ENCODE data around the gene XBP1.

XBP1 gene

DNA sequence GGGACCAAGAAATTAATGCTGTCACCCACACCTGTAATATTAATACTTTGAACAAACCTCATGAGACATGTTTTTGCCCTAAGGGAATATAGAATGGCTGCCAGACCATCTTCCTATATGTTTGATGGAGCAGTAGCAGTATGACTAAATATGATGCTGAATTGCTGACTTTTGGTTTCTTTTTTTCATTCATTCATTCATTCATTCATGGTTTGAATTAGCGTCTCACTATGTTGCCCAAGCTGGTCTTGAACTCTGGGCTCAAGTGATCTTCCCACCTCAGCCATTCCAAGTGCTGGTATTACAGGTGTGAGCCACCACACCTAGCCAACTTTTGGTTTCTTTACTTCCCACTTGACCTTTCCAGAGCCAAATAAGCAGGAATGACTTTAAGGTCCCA lies 20.1 kb downstream of the XBP1 start:
- Histone ChIP-seq H3K9me3 (ENCODE audit: insufficient read depth, low read depth, low read length) (no peaks in the 10 kb centered on the region), H3F3A (ENCODE audit: low read depth) (no peaks in the 10 kb centered on the region), H2AFZ (ENCODE audit: low read length) (no peak overlapping the region), H3K4me3 (ENCODE audit: low read length, poor library complexity, severe bottlenecking) (peak overlapping the region; percentile 23), H3K36me3 (ENCODE audit: insufficient read depth, low read length) (peaks cover 40% of the 10 kb centered on the region; the same call in 1 of the 2 replicates), H3K79me2 (ENCODE audit: insufficient read depth, low read length) (peaks cover 85% of the 10 kb centered on the region), H4K20me1 (ENCODE audit: insufficient read depth, low read length, poor library complexity, severe bottlenecking) (peaks cover 23% of the 10 kb centered on the region), H3K9me2 (replicated peaks; ENCODE audit: low read depth, low read length) (no peaks in the 10 kb centered on the region), H3K4me1 (ENCODE audit: insufficient read depth, low read length, poor library complexity, severe bottlenecking) (peaks cover 46% of the 10 kb centered on the region), H3K9ac (ENCODE audit: low read depth, low read length, poor library complexity, severe bottlenecking) (no peak overlapping the region), H3K4me2 (ENCODE audit: low read depth, low read length, poor library complexity, severe bottlenecking) (peak overlapping the region; percentile 36), H3K27me3 (ENCODE audit: insufficient read depth, low read length, poor library complexity, severe bottlenecking) (no peaks in the 10 kb centered on the region)
- TF ChIP-seq, protein P1, sequence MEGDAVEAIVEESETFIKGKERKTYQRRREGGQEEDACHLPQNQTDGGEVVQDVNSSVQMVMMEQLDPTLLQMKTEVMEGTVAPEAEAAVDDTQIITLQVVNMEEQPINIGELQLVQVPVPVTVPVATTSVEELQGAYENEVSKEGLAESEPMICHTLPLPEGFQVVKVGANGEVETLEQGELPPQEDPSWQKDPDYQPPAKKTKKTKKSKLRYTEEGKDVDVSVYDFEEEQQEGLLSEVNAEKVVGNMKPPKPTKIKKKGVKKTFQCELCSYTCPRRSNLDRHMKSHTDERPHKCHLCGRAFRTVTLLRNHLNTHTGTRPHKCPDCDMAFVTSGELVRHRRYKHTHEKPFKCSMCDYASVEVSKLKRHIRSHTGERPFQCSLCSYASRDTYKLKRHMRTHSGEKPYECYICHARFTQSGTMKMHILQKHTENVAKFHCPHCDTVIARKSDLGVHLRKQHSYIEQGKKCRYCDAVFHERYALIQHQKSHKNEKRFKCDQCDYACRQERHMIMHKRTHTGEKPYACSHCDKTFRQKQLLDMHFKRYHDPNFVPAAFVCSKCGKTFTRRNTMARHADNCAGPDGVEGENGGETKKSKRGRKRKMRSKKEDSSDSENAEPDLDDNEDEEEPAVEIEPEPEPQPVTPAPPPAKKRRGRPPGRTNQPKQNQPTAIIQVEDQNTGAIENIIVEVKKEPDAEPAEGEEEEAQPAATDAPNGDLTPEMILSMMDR (conservative IDR thresholded peaks at IDR 0.05; ENCODE audit: low read length), result no peak
- no peak for TF ChIP-seq EZH2phosphoT487 (IDR thresholded peaks at IDR 0.05; ENCODE audit: borderline replicate concordance)

DNA sequence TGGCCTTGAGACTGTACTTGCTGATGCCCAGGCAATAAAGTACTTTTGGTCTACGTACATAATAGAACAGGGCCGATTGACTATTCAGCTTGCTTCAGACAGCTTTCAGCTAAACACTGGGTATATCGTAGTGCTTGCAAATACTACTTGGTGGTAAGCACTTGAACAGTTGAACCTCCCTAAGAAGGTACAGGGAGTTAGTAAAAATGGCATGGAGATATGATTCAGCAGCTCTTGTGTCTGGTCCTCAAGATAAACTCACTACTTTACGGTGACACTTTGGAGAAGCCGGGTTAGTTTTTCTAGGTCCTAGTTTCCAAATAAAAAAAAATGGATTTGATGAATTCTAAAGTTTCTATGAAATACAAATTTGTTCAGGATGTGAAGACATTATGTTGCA lies 20.5 kb downstream of the XBP1 start:
- Histone ChIP-seq H3F3A (ENCODE audit: low read depth) (no peaks in the 10 kb centered on the region), H3K4me3 (ENCODE audit: low read length, poor library complexity, severe bottlenecking) (no peak overlapping the region), H3K9me3 (ENCODE audit: insufficient read depth, low read depth, low read length) (no peaks in the 10 kb centered on the region), H3K4me1 (ENCODE audit: insufficient read depth, low read length, poor library complexity, severe bottlenecking) (peaks cover 49% of the 10 kb centered on the region), H3K9ac (ENCODE audit: low read depth, low read length, poor library complexity, severe bottlenecking) (peak overlapping the region; percentile 19), H3K4me2 (ENCODE audit: low read depth, low read length, poor library complexity, severe bottlenecking) (peak overlapping the region; percentile 36), H3K27me3 (ENCODE audit: insufficient read depth, low read length, poor library complexity, severe bottlenecking) (no peaks in the 10 kb centered on the region), H4K20me1 (ENCODE audit: insufficient read depth, low read length, poor library complexity, severe bottlenecking) (peaks cover 23% of the 10 kb centered on the region), H3K9me2 (replicated peaks; ENCODE audit: low read depth, low read length) (no peaks in the 10 kb centered on the region), H3K36me3 (ENCODE audit: insufficient read depth, low read length) (peaks cover 35% of the 10 kb centered on the region; the same call in 1 of the 2 replicates), H3K79me2 (ENCODE audit: insufficient read depth, low read length) (peaks cover 90% of the 10 kb centered on the region), H2AFZ (ENCODE audit: low read length) (no peak overlapping the region)
- TF ChIP-seq, protein P1 (conservative IDR thresholded peaks at IDR 0.05; ENCODE audit: low read length), result no peak
- no peak for TF ChIP-seq EZH2phosphoT487 (IDR thresholded peaks at IDR 0.05; ENCODE audit: borderline replicate concordance)

DNA sequence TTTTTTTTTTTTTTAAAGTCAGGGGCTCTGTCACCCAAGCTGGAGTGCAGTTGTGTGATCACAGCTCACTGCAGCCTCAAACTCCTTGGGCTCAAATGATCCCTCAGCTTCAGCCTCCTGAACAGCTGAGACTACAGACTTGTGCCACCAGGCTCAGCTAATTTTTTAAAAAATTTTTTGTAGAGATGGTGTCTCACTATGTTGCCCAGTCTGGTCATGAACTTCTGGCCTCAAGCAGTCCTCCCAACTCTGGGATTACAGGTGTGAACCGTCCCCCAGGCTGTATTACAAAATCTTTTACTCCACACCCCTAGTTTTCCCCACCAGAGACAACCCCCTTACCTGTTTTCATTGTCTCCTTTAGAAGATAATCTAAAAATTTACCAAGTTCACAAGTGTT lies 26.0 kb downstream of the XBP1 start:
- H3K4me2 ChIP-seq (ENCODE audit: low read depth, low read length, poor library complexity, severe bottlenecking), result peak overlapping the region; percentile 82
- H3K79me2 ChIP-seq (ENCODE audit: insufficient read depth, low read length), result peaks cover 65% of the 10 kb centered on the region
- peaks cover 26% of the 10 kb centered on the region for H4K20me1 ChIP-seq (ENCODE audit: insufficient read depth, low read length, poor library complexity, severe bottlenecking)
- no peaks in the 10 kb centered on the region for H3K36me3 ChIP-seq (ENCODE audit: insufficient read depth, low read length)
- peaks cover 34% of the 10 kb centered on the region for H3K4me1 ChIP-seq (ENCODE audit: insufficient read depth, low read length, poor library complexity, severe bottlenecking)
- no peaks in the 10 kb centered on the region for H3K9me2 ChIP-seq (replicated peaks; ENCODE audit: low read depth, low read length)
- TF ChIP-seq EZH2phosphoT487 (IDR thresholded peaks at IDR 0.05; ENCODE audit: borderline replicate concordance), result no peak
- TF ChIP-seq, protein P1 (conservative IDR thresholded peaks at IDR 0.05; ENCODE audit: low read length), result no peak
- H3F3A ChIP-seq (ENCODE audit: low read depth), result no peaks in the 10 kb centered on the region
- H2AFZ ChIP-seq (ENCODE audit: low read length), result no peak overlapping the region
- peak overlapping the region; percentile 91 for H3K4me3 ChIP-seq (ENCODE audit: low read length, poor library complexity, severe bottlenecking)
- H3K9me3 ChIP-seq (ENCODE audit: insufficient read depth, low read depth, low read length), result no peaks in the 10 kb centered on the region
- no peaks in the 10 kb centered on the region for H3K27me3 ChIP-seq (ENCODE audit: insufficient read depth, low read length, poor library complexity, severe bottlenecking)
- peak overlapping the region; percentile 5 for H3K9ac ChIP-seq (ENCODE audit: low read depth, low read length, poor library complexity, severe bottlenecking)

All from Loucy (cell line).